H9 (cell line): Measurements from ENCODE around the gene RTN4R. TPM values are rescaled to one million over a fixed set of nuclear protein-coding genes. Genes with fewer than 3 reads are reported as not detected.
"Not testable (repeated sequence)": the region's sequence is repeated elsewhere in the genome, so short reads cannot be mapped to it uniquely, and the experiment has no call there.

Experiments
- DNase-seq: peaks from one replicate; pipeline ENCODE4 v3.0.0-alpha.2; 2017
- H2AFZ ChIP-seq: one replicate; pipeline ENCODE4 v1.6.1; 2013; ENCODE audit warnings: mild to moderate bottlenecking, low read length, control low read depth, moderate library complexity
- H2AK5ac ChIP-seq: 2 replicates; pipeline ENCODE4 v1.6.1; 2013; ENCODE audit warnings: low read length, control low read depth, mixed read lengths; ENCODE audit not compliant: insufficient read length
- H2BK120ac ChIP-seq: one replicate; pipeline ENCODE4 v1.6.1; 2013; ENCODE audit warnings: low read depth, mild to moderate bottlenecking, low read length, control low read depth, inconsistent platforms; ENCODE audit not compliant: poor library complexity, severe bottlenecking
- H2BK12ac ChIP-seq: 2 replicates; pipeline ENCODE4 v1.6.1; 2013; ENCODE audit warnings: low read length, control low read depth, mixed read lengths, low read depth; ENCODE audit not compliant: insufficient read length
- H2BK15ac ChIP-seq: 2 replicates; pipeline ENCODE4 v1.6.1; 2013; ENCODE audit warnings: low read depth, low read length, control low read depth
- H2BK20ac ChIP-seq: one replicate; pipeline ENCODE4 v1.6.1; 2013; ENCODE audit warnings: low read depth, mild to moderate bottlenecking, low read length, control low read depth, inconsistent platforms; ENCODE audit not compliant: poor library complexity, severe bottlenecking
- H2BK5ac ChIP-seq: 2 replicates; pipeline ENCODE4 v1.6.1; 2013; ENCODE audit warnings: low read length, control low read depth, mixed read lengths; ENCODE audit not compliant: insufficient read length
- H3K14ac ChIP-seq: 2 replicates; pipeline ENCODE4 v1.6.1; 2013; ENCODE audit warnings: low read length, control low read depth; ENCODE audit not compliant: insufficient read depth
- H3K18ac ChIP-seq: 2 replicates; pipeline ENCODE4 v1.6.1; 2013; ENCODE audit warnings: low read depth, mild to moderate bottlenecking, mixed read lengths, low read length, control low read depth; ENCODE audit not compliant: insufficient read length
- H3K23ac ChIP-seq: 2 replicates; pipeline ENCODE4 v1.6.1; 2013; ENCODE audit warnings: low read length, control low read depth, mixed read lengths, low read depth; ENCODE audit not compliant: insufficient read length
- H3K23me2 ChIP-seq: 2 replicates; pipeline ENCODE4 v1.6.1; 2013; ENCODE audit warnings: low read depth, mild to moderate bottlenecking, mixed read lengths, low read length, control low read depth; ENCODE audit not compliant: insufficient read length, poor library complexity, severe bottlenecking
- H3K27ac ChIP-seq: 2 replicates; pipeline ENCODE4 v1.5.1; 2013; ENCODE audit warnings: low read length, control low read depth, mixed read lengths, low read depth; ENCODE audit not compliant: insufficient read length
- H3K27me3 ChIP-seq: 2 replicates; pipeline ENCODE4 v1.6.1; 2013; ENCODE audit warnings: low read length, control low read depth, inconsistent platforms; ENCODE audit not compliant: insufficient read depth
- H3K4ac ChIP-seq: 2 replicates; pipeline ENCODE4 v1.6.1; 2013; ENCODE audit warnings: low read depth, mild to moderate bottlenecking, control low read depth, inconsistent platforms, low read length, moderate library complexity
- H3K4me1 ChIP-seq: 2 replicates; pipeline ENCODE4 v1.6.1; 2013; ENCODE audit warnings: low read length, control low read depth, inconsistent platforms; ENCODE audit not compliant: insufficient read depth
- H3K4me2 ChIP-seq: 2 replicates; pipeline ENCODE4 v1.6.1; 2013; ENCODE audit warnings: low read length, control low read depth, mixed read lengths; ENCODE audit not compliant: insufficient read length, insufficient read depth
- H3K56ac ChIP-seq: 2 replicates; pipeline ENCODE4 v1.6.1; 2013; ENCODE audit warnings: low read depth, mild to moderate bottlenecking, mixed read lengths, low read length, control low read depth; ENCODE audit not compliant: insufficient read length
- H3K79me1 ChIP-seq: 2 replicates; pipeline ENCODE4 v1.6.1; 2013; ENCODE audit warnings: low read depth, mild to moderate bottlenecking, moderate library complexity, low read length, control low read depth, inconsistent platforms; ENCODE audit not compliant: insufficient read depth, poor library complexity, severe bottlenecking
- H3K79me2 ChIP-seq: 2 replicates; pipeline ENCODE4 v1.6.1; 2013; ENCODE audit warnings: low read length, control low read depth, inconsistent platforms; ENCODE audit not compliant: insufficient read depth
- H3K9ac ChIP-seq: 2 replicates; pipeline ENCODE4 v1.6.1; 2013; ENCODE audit warnings: low read length, control low read depth, mixed read lengths; ENCODE audit not compliant: insufficient read length; ENCODE audit errors: extremely low read depth
- H3K9me3 ChIP-seq: one replicate; pipeline ENCODE4 v1.6.1; 2013; ENCODE audit warnings: low read depth, low read length, inconsistent platforms; ENCODE audit not compliant: control insufficient read depth
- H3T11ph ChIP-seq: one replicate; pipeline ENCODE4 v1.6.1; 2013; ENCODE audit warnings: mild to moderate bottlenecking, low read length, control low read depth, inconsistent platforms
- H4K20me1 ChIP-seq: one replicate; pipeline ENCODE4 v1.6.1; 2013; ENCODE audit not compliant: control insufficient read depth, insufficient read length, insufficient read depth
- H4K5ac ChIP-seq: 2 replicates; pipeline ENCODE4 v1.6.1; 2013; ENCODE audit warnings: low read depth, mild to moderate bottlenecking, mixed read lengths, low read length, control low read depth; ENCODE audit not compliant: insufficient read length
- H4K8ac ChIP-seq: replicated peaks from 2 replicates; pipeline ENCODE4 v1.6.1; 2013; ENCODE audit warnings: low read length, control low read depth, mixed read lengths, low read depth; ENCODE audit not compliant: insufficient read length
- H4K91ac ChIP-seq: 2 replicates; pipeline ENCODE4 v1.6.1; 2013; ENCODE audit warnings: low read depth, mild to moderate bottlenecking, moderate library complexity, mixed read lengths, low read length, control low read depth; ENCODE audit not compliant: insufficient read length
- H3K27ac Mint-ChIP-seq, 3 experiments: 2 replicates in 2 of 3; 3 replicates in 1 of 3; pipeline ENCODE4 v1.8.0; 2020 to 2021; ENCODE audit warnings: mixed read lengths in 3 of 3, mild to moderate bottlenecking in 1 of 3, moderate library complexity in 1 of 3
- H3K27me3 Mint-ChIP-seq: 2 replicates; pipeline ENCODE4 v1.8.0; 2021; ENCODE audit warnings: low read depth, mild to moderate bottlenecking, moderate library complexity, mixed read lengths
- H3K36me3 Mint-ChIP-seq, 3 experiments: 2 replicates in 2 of 3; 3 replicates in 1 of 3; pipeline ENCODE4 v1.8.0; 2020 to 2021; ENCODE audit warnings: low read depth in 3 of 3, mixed read lengths in 3 of 3; ENCODE audit not compliant: insufficient read depth in 1 of 3
- H3K4me1 Mint-ChIP-seq, 2 experiments: 2 replicates each; pipeline ENCODE4 v1.8.0; 2020; ENCODE audit warnings: mixed read lengths in 2 of 2
- H3K4me3 Mint-ChIP-seq, 2 experiments: 2 replicates in 1 of 2; 3 replicates in 1 of 2; pipeline ENCODE4 v1.8.0; 2020 to 2021; ENCODE audit warnings: mild to moderate bottlenecking in 2 of 2, mixed read lengths in 2 of 2, moderate library complexity in 1 of 2
- H3K9me3 Mint-ChIP-seq, 2 experiments: 2 replicates in 1 of 2; 3 replicates in 1 of 2; pipeline ENCODE4 v1.8.0; 2020; ENCODE audit warnings: mild to moderate bottlenecking in 2 of 2, mixed read lengths in 2 of 2, moderate library complexity in 1 of 2
- CTCF ChIP-seq: fragments of 200-600 bp; sonication (generic); conservative IDR thresholded peaks from 3 replicates; pipeline ENCODE4 v1.8.0; 2021; ENCODE audit warnings: antibody characterized with exemption, mild to moderate bottlenecking
- WGBS: extraction: QIAGEN DNeasy Blood & Tissue Kit; methylation state at CpG from one replicate; pipeline ENCODE4 v1.1.7; 2013; ENCODE audit warnings: missing lambda C conversion rate, low lambda C conversion rate, mixed read lengths; ENCODE audit not compliant: insufficient read length; ENCODE audit errors: extremely low coverage; 5-methylcytosine and 5-hydroxymethylcytosine counted together
- total RNA-seq: library from RNA; stranded (reverse); gene quantifications from 2 replicates; pipeline ENCODE4 v1.2.1, GENCODE V29; 2021

The RTN4R gene
- total RNA-seq, 1 experiment from 2014 or later = 19.0 TPM

- H3K23ac ChIP-seq = no peak overlapping the region
- no peak overlapping the region for H2AK5ac ChIP-seq
- no peak for TF ChIP-seq CTCF
- no peaks in the 10 kb centered on the region for H3K23me2 ChIP-seq
- no peaks in the 10 kb centered on the region for H3K9me3 ChIP-seq
- no peak overlapping the region for H4K91ac ChIP-seq
- H3K14ac ChIP-seq = no peak overlapping the region
- no peak overlapping the region for H2BK20ac ChIP-seq
- no peak for DNase-seq
- no peak overlapping the region for H2AFZ ChIP-seq
- no peak overlapping the region for H3K4ac ChIP-seq
- WGBS = no CpG with 5 or more reads among the region's 21 CpGs
- Mint-ChIP-seq H3K4me3 (no peak overlapping the region), H3K27me3 (peaks cover 24% of the 10 kb centered on the region), H3K36me3 (no peaks in the 10 kb centered on the region; a peak in 1 of 7 replicates), H3K9me3 (no peaks in the 10 kb centered on the region), H3K27ac (no peak overlapping the region), H3K4me1 (no peaks in the 10 kb centered on the region)
- no peak overlapping the region for H2BK5ac ChIP-seq
- no peaks in the 10 kb centered on the region for H4K20me1 ChIP-seq
- H3K27me3 ChIP-seq = peaks cover under 1% of the 10 kb centered on the region; the same call in 1 of the 2 replicates
- H2BK120ac ChIP-seq = no peak overlapping the region
- H4K8ac ChIP-seq = no peak overlapping the region
- H3T11ph ChIP-seq = no peak overlapping the region
- H2BK12ac ChIP-seq = no peak overlapping the region
- no peaks in the 10 kb centered on the region for H3K4me1 ChIP-seq
- no peaks in the 10 kb centered on the region for H3K79me2 ChIP-seq
- H3K9ac ChIP-seq = no peak overlapping the region
- no peaks in the 10 kb centered on the region for H3K79me1 ChIP-seq
- H3K18ac ChIP-seq = no peak overlapping the region
- H2BK15ac ChIP-seq = no peak overlapping the region
- no peak overlapping the region for H3K4me2 ChIP-seq
- H3K56ac ChIP-seq = no peak overlapping the region
- no peak overlapping the region for H4K5ac ChIP-seq
- H3K27ac ChIP-seq = no peak overlapping the region
Observed at GRCh38 chr22:20305894-20306645, 38.0 kb upstream of the RTN4R start.

- not testable (repeated sequence) for H3T11ph ChIP-seq, H3K23ac ChIP-seq, H2BK120ac ChIP-seq, H3K14ac ChIP-seq, H3K79me1 ChIP-seq, H3K4me1 ChIP-seq, H3K56ac ChIP-seq, H3K4me1 Mint-ChIP-seq, H4K20me1 ChIP-seq, DNase-seq, H3K4ac ChIP-seq, H3K18ac ChIP-seq, H3K27ac Mint-ChIP-seq, H3K4me3 Mint-ChIP-seq, H3K79me2 ChIP-seq, H3K27ac ChIP-seq, H2AK5ac ChIP-seq, H3K36me3 Mint-ChIP-seq, H3K9me3 ChIP-seq, H3K27me3 ChIP-seq, H4K8ac ChIP-seq, H2BK20ac ChIP-seq, H4K5ac ChIP-seq, H2BK5ac ChIP-seq, H2BK12ac ChIP-seq, H3K4me2 ChIP-seq, H2BK15ac ChIP-seq, H2AFZ ChIP-seq, H3K9ac ChIP-seq, H3K9me3 Mint-ChIP-seq, H3K23me2 ChIP-seq, H4K91ac ChIP-seq
- H3K27me3 Mint-ChIP-seq = peaks cover 31% of the 10 kb centered on the region
- WGBS = no CpG with 5 or more reads among the region's 12 CpGs
Observed at GRCh38 chr22:20305230-20305893, 37.2 kb upstream of the RTN4R start.
